Measurements from ENCODE around the gene ACKR1. TPM values are rescaled to one million over a fixed set of nuclear protein-coding genes. Genes with fewer than 3 reads are reported as not detected.

Gene ACKR1
- total RNA-seq, 5 donors from 2014 or later (not counting 1 experiment from before 2014, with no cell fraction given), result 0.20 to 0.28 TPM; not detected in 3

GRCh38 chr1:159206110-159206509, 1.4 kb downstream of the ACKR1 start:
- H3K36me3 Mint-ChIP-seq, result no peaks in the 10 kb centered on the region
- ATAC-seq (replicated peaks in 1 of 4) (no peak), DNase-seq (no peak)
- ChIA-PET CTCF (no interaction called here), POLR2A (no interaction called here)
- Histone ChIP-seq H3K27ac (ENCODE audit: low read length) (no peak overlapping the region), H3K4me1 (ENCODE audit: control insufficient read depth in 1 of 2, extremely low read depth in 1 of 2, insufficient read depth in 2 of 2, low read length in 2 of 2) (peaks cover 2 to 11% of the 10 kb centered on the region in 2 experiments), H3K9me3 (no peaks in the 10 kb centered on the region), H3K36me3 (ENCODE audit: control insufficient read depth in 2 of 2, extremely low read depth in 1 of 2, insufficient read depth in 1 of 2, low read length in 1 of 2) (no peaks in the 10 kb centered on the region), H3K27me3 (replicated peaks in 1 of 2; ENCODE audit: control insufficient read depth in 2 of 2, extremely low read depth in 1 of 2, insufficient read depth in 2 of 2, low read length in 1 of 2) (peaks cover 0 to 56% of the 10 kb centered on the region in 2 experiments), H3K4me3 (ENCODE audit: control insufficient read depth in 1 of 2, extremely low read depth in 1 of 2, low read length in 1 of 2) (no peak overlapping the region)
- H3K4me1 Mint-ChIP-seq, result peaks cover 0 to 9% (median 4%) of the 10 kb centered on the region in 3 donors
- H3K27me3 Mint-ChIP-seq, result peaks cover 60 to 83% of the 10 kb centered on the region in 2 donors
- no peak overlapping the region for H3K27ac Mint-ChIP-seq
- WGBS (ENCODE audit: insufficient coverage), result 91% methylated on average over 3 of the region's 4 CpGs
- H3K4me3 Mint-ChIP-seq, result no peak overlapping the region
- H3K9me3 Mint-ChIP-seq, result no peaks in the 10 kb centered on the region

GRCh38 chr1:159207080-159207479, 2.4 kb downstream of the ACKR1 start:
- Mint-ChIP-seq H3K4me1 (peaks cover 0 to 2% (median 2%) of the 10 kb centered on the region in 3 donors), H3K27ac (no peak overlapping the region), H3K9me3 (no peaks in the 10 kb centered on the region), H3K36me3 (no peaks in the 10 kb centered on the region), H3K4me3 (no peak overlapping the region), H3K27me3 (peaks cover 61 to 83% of the 10 kb centered on the region in 2 donors)
- POLR2A ChIA-PET, result no interaction called here
- no peak overlapping the region for H3K27ac ChIP-seq (ENCODE audit: low read length)
- H3K36me3 ChIP-seq (ENCODE audit: control insufficient read depth in 2 of 2, extremely low read depth in 1 of 2, insufficient read depth in 1 of 2, low read length in 1 of 2), result no peaks in the 10 kb centered on the region
- H3K9me3 ChIP-seq, result no peaks in the 10 kb centered on the region
- peaks cover 0 to 48% of the 10 kb centered on the region in 2 experiments for H3K27me3 ChIP-seq (replicated peaks in 1 of 2; ENCODE audit: control insufficient read depth in 2 of 2, extremely low read depth in 1 of 2, insufficient read depth in 2 of 2, low read length in 1 of 2)
- 37% methylated on average over 2 of the region's 5 CpGs for WGBS (ENCODE audit: insufficient coverage)
- H3K4me3 ChIP-seq (ENCODE audit: control insufficient read depth in 1 of 2, extremely low read depth in 1 of 2, low read length in 1 of 2), result no peak overlapping the region
- CTCF ChIA-PET, result no interaction called here
- H3K4me1 ChIP-seq (ENCODE audit: control insufficient read depth in 1 of 2, extremely low read depth in 1 of 2, insufficient read depth in 2 of 2, low read length in 2 of 2), result peaks cover 0 to 2% of the 10 kb centered on the region in 2 experiments
- ATAC-seq (replicated peaks in 1 of 4), result no peak
- no peak for DNase-seq

- Histone ChIP-seq H3K9me3 (no peaks in the 10 kb centered on the region), H3K27ac (ENCODE audit: low read length) (no peak overlapping the region), H3K27me3 (replicated peaks in 1 of 2; ENCODE audit: control insufficient read depth in 2 of 2, extremely low read depth in 1 of 2, insufficient read depth in 2 of 2, low read length in 1 of 2) (peaks cover 0 to 45% of the 10 kb centered on the region in 2 experiments), H3K4me1 (ENCODE audit: control insufficient read depth in 1 of 2, extremely low read depth in 1 of 2, insufficient read depth in 2 of 2, low read length in 2 of 2) (no peaks in the 10 kb centered on the region), H3K4me3 (ENCODE audit: control insufficient read depth in 1 of 2, extremely low read depth in 1 of 2, low read length in 1 of 2) (no peak overlapping the region), H3K36me3 (ENCODE audit: control insufficient read depth in 2 of 2, extremely low read depth in 1 of 2, insufficient read depth in 1 of 2, low read length in 1 of 2) (no peaks in the 10 kb centered on the region)
- CTCF ChIA-PET, result interaction anchor here in 1 of 2 donors (1.3 kb wide), 1 partner anchor 75 kb away, joined by 3 read pairs; no protein-coding TSS in a partner anchor
- WGBS (ENCODE audit: insufficient coverage), result no CpG with 5 or more reads among the region's 8 CpGs
- DNase-seq, result no peak
- no peak for ATAC-seq (replicated peaks in 1 of 4)
- Mint-ChIP-seq H3K4me3 (no peak overlapping the region), H3K4me1 (peaks cover 0 to 2% (median 2%) of the 10 kb centered on the region in 3 donors), H3K9me3 (no peaks in the 10 kb centered on the region), H3K36me3 (no peaks in the 10 kb centered on the region), H3K27me3 (peaks cover 59 to 82% of the 10 kb centered on the region in 2 donors), H3K27ac (no peak overlapping the region)
- POLR2A ChIA-PET, result no interaction called here
Observed at GRCh38 chr1:159207774-159208173, 3.1 kb downstream of the ACKR1 start.

- H3K27ac Mint-ChIP-seq, result no peak overlapping the region
- Histone ChIP-seq H3K36me3 (ENCODE audit: control insufficient read depth in 2 of 2, extremely low read depth in 1 of 2, insufficient read depth in 1 of 2, low read length in 1 of 2) (no peaks in the 10 kb centered on the region), H3K4me3 (ENCODE audit: control insufficient read depth in 1 of 2, extremely low read depth in 1 of 2, low read length in 1 of 2) (no peak overlapping the region), H3K27me3 (replicated peaks in 1 of 2; ENCODE audit: control insufficient read depth in 2 of 2, extremely low read depth in 1 of 2, insufficient read depth in 2 of 2, low read length in 1 of 2) (peaks cover 0 to 45% of the 10 kb centered on the region in 2 experiments), H3K4me1 (ENCODE audit: control insufficient read depth in 1 of 2, extremely low read depth in 1 of 2, insufficient read depth in 2 of 2, low read length in 2 of 2) (no peaks in the 10 kb centered on the region), H3K9me3 (no peaks in the 10 kb centered on the region), H3K27ac (ENCODE audit: low read length) (no peak overlapping the region)
- peaks cover 0 to 2% (median 2%) of the 10 kb centered on the region in 3 donors for H3K4me1 Mint-ChIP-seq
- H3K9me3 Mint-ChIP-seq, result no peaks in the 10 kb centered on the region
- H3K36me3 Mint-ChIP-seq, result no peaks in the 10 kb centered on the region
- H3K4me3 Mint-ChIP-seq, result no peak overlapping the region
- no peak for DNase-seq
- no peak for ATAC-seq (replicated peaks in 1 of 4)
- ChIA-PET POLR2A (no interaction called here), CTCF (interaction anchor here (0.6 to 1.3 kb wide), 4 partner anchors 10 to 121 kb away, joined by 3 read pairs; no protein-coding TSS in a partner anchor)
- H3K27me3 Mint-ChIP-seq, result peaks cover 58 to 80% of the 10 kb centered on the region in 2 donors
- 4% methylated on average over 3 of the region's 7 CpGs for WGBS (ENCODE audit: insufficient coverage)
Observed at GRCh38 chr1:159208175-159208825, 3.6 kb downstream of the ACKR1 start.

GRCh38 chr1:159209061-159209460, 4.4 kb downstream of the ACKR1 start:
- H3K27ac Mint-ChIP-seq, result no peak overlapping the region
- no peak for DNase-seq
- H3K9me3 ChIP-seq, result no peaks in the 10 kb centered on the region
- no peak overlapping the region for H3K4me3 ChIP-seq (ENCODE audit: control insufficient read depth in 1 of 2, extremely low read depth in 1 of 2, low read length in 1 of 2)
- H3K27me3 Mint-ChIP-seq, result peaks cover 60 to 83% of the 10 kb centered on the region in 2 donors
- ChIA-PET CTCF (interaction anchor here (0.7 to 1.3 kb wide), 5 partner anchors 11 to 1045 kb away, joined by 3 to 5 read pairs (median 3); no protein-coding TSS in a partner anchor), POLR2A (no interaction called here)
- WGBS (ENCODE audit: insufficient coverage), result 89% methylated on average over 4 of the region's 7 CpGs
- H3K4me3 Mint-ChIP-seq, result no peak overlapping the region
- H3K4me1 ChIP-seq (ENCODE audit: control insufficient read depth in 1 of 2, extremely low read depth in 1 of 2, insufficient read depth in 2 of 2, low read length in 2 of 2), result no peaks in the 10 kb centered on the region
- H3K27me3 ChIP-seq (replicated peaks in 1 of 2; ENCODE audit: control insufficient read depth in 2 of 2, extremely low read depth in 1 of 2, insufficient read depth in 2 of 2, low read length in 1 of 2), result peaks cover 0 to 37% of the 10 kb centered on the region in 2 experiments
- H3K4me1 Mint-ChIP-seq, result peaks cover 0 to 2% (median 2%) of the 10 kb centered on the region in 3 donors
- H3K9me3 Mint-ChIP-seq, result no peaks in the 10 kb centered on the region
- no peaks in the 10 kb centered on the region for H3K36me3 ChIP-seq (ENCODE audit: control insufficient read depth in 2 of 2, extremely low read depth in 1 of 2, insufficient read depth in 1 of 2, low read length in 1 of 2)
- no peak for ATAC-seq (replicated peaks in 1 of 4)
- no peak overlapping the region for H3K27ac ChIP-seq (ENCODE audit: low read length)
- no peaks in the 10 kb centered on the region for H3K36me3 Mint-ChIP-seq

GRCh38 chr1:159211331-159212136, 6.9 kb downstream of the ACKR1 start:
- H3K9me3 ChIP-seq, result no peaks in the 10 kb centered on the region
- H3K27ac ChIP-seq (ENCODE audit: low read length), result no peak overlapping the region
- CTCF ChIA-PET, result interaction anchor here (0.6 to 1.5 kb wide), 8 partner anchors 10 to 677 kb away, joined by 3 read pairs; no protein-coding TSS in a partner anchor
- Mint-ChIP-seq H3K4me3 (no peak overlapping the region), H3K27ac (no peak overlapping the region), H3K9me3 (no peaks in the 10 kb centered on the region), H3K27me3 (peaks cover 56 to 71% of the 10 kb centered on the region in 2 donors), H3K36me3 (no peaks in the 10 kb centered on the region), H3K4me1 (peaks cover 0 to 3% (median 2%) of the 10 kb centered on the region in 3 donors)
- DNase-seq (peak in 28 of 35 experiments; percentile 5 to 61 (median 30)), ATAC-seq (replicated peaks in 1 of 4) (no peak)
- H3K4me3 ChIP-seq (ENCODE audit: control insufficient read depth in 1 of 2, extremely low read depth in 1 of 2, low read length in 1 of 2), result no peak overlapping the region
- WGBS (ENCODE audit: insufficient coverage), result 34% methylated on average over 4 of the region's 11 CpGs
- H3K36me3 ChIP-seq (ENCODE audit: control insufficient read depth in 2 of 2, extremely low read depth in 1 of 2, insufficient read depth in 1 of 2, low read length in 1 of 2), result no peaks in the 10 kb centered on the region
- POLR2A ChIA-PET, result no interaction called here
- H3K27me3 ChIP-seq (replicated peaks in 1 of 2; ENCODE audit: control insufficient read depth in 2 of 2, extremely low read depth in 1 of 2, insufficient read depth in 2 of 2, low read length in 1 of 2), result peaks cover 2 to 20% of the 10 kb centered on the region in 2 experiments
- H3K4me1 ChIP-seq (ENCODE audit: control insufficient read depth in 1 of 2, extremely low read depth in 1 of 2, insufficient read depth in 2 of 2, low read length in 2 of 2), result no peaks in the 10 kb centered on the region

Measured in T-cell (primary cell).